GM13976 (cell line): ENCODE data around the gene DHRS7B.

Source experiments
- DNase-seq: peaks from one replicate; pipeline ENCODE4 v3.0.0; 2012; ENCODE audit warnings: low spot score
- CTCF ChIP-seq: IDR thresholded peaks from 2 replicates; pipeline ENCODE4 v1.5.1; 2012; ENCODE audit warnings: borderline replicate concordance, mild to moderate bottlenecking; ENCODE audit not compliant: insufficient read depth; ENCODE audit errors: extremely low read depth, missing control alignments, control extremely low read depth
- in situ Hi-C: fragments of 300-500 bp; cut with MboI; formaldehyde crosslinking; loops from one replicate; pipeline ENCODE4 v1.12.0; 2022; ENCODE audit warnings: low sequenced_read_pairs, mixed read lengths, inconsistent platforms; ENCODE audit not compliant: unreplicated experiment

DHRS7B gene

GRCh38 chr17:21164620-21165019 is 37.9 kb downstream of the DHRS7B start:
- in situ Hi-C loops: no loop called here

GRCh38 chr17:21165922-21166594 is 39.3 kb downstream of the DHRS7B start:
- in situ Hi-C loops: no loop called here
- TF ChIP-seq CTCF: no peak
- DNase-seq: no peak

More at GRCh38 chr17:21164620-21165019, 37.9 kb downstream of the DHRS7B start:
- TF ChIP-seq CTCF: no peak
- DNase-seq: no peak

- in situ Hi-C loops: no loop called here
- no peak for TF ChIP-seq CTCF
- DNase-seq: no peak
Observed at GRCh38 chr17:21166595-21167210, 39.9 kb downstream of the DHRS7B start.

GRCh38 chr17:21167303-21167702 is 40.5 kb downstream of the DHRS7B start:
- no peak for DNase-seq
- TF ChIP-seq CTCF: no peak
- in situ Hi-C loops: no loop called here

GRCh38 chr17:21168555-21168865 is 41.7 kb downstream of the DHRS7B start:
- DNase-seq: no peak
- in situ Hi-C loops: no loop called here
- no peak for TF ChIP-seq CTCF

- in situ Hi-C loops: no loop called here
- no peak for DNase-seq
Observed at GRCh38 chr17:21169496-21169895, 42.7 kb downstream of the DHRS7B start.

More at GRCh38 chr17:21169496-21169895, 42.7 kb downstream of the DHRS7B start:
- TF ChIP-seq CTCF: no peak
